ENCODE results near the gene FAM184B. TPM values are rescaled to one million over a fixed set of nuclear protein-coding genes. Genes with fewer than 3 reads are reported as not detected.
"Not testable (repeated sequence)": the region's sequence is repeated elsewhere in the genome, so short reads cannot be mapped to it uniquely, and the experiment has no call there.

FAM184B gene
- total RNA-seq, 1 donor from 2014 or later: not detected

GRCh38 chr4:17726911-17727310 lies 54.5 kb downstream of the FAM184B start:
- H3K27me3 Mint-ChIP-seq (ENCODE audit: insufficient read depth): no peaks in the 10 kb centered on the region
- intact Hi-C loops (cut with micrococcal nuclease): no loop called here
- H3K4me3 Mint-ChIP-seq: no peak overlapping the region
- H3K4me1 Mint-ChIP-seq (ENCODE audit: low read depth): no peaks in the 10 kb centered on the region
- H3K27ac Mint-ChIP-seq: no peak overlapping the region
- H3K9me3 Mint-ChIP-seq: peaks cover 4% of the 10 kb centered on the region
- DNase-seq (ENCODE audit: low spot score): no peak
- no peaks in the 10 kb centered on the region for H3K36me3 Mint-ChIP-seq (ENCODE audit: low read depth)

- Mint-ChIP-seq H3K36me3 (ENCODE audit: low read depth) (no peaks in the 10 kb centered on the region), H3K27me3 (ENCODE audit: insufficient read depth) (no peaks in the 10 kb centered on the region), H3K27ac (no peak overlapping the region), H3K4me3 (no peak overlapping the region), H3K4me1 (ENCODE audit: low read depth) (no peaks in the 10 kb centered on the region), H3K9me3 (peaks cover 4% of the 10 kb centered on the region)
- DNase-seq (ENCODE audit: low spot score): no peak
- intact Hi-C loops (cut with micrococcal nuclease): no loop called here
These were observed 57.8 kb downstream of the FAM184B start for GRCh38 chr4:17723648-17724047.

- Mint-ChIP-seq H3K27ac (no peak overlapping the region), H3K9me3 (peaks cover 2% of the 10 kb centered on the region), H3K4me1 (ENCODE audit: low read depth) (no peaks in the 10 kb centered on the region), H3K27me3 (ENCODE audit: insufficient read depth) (no peaks in the 10 kb centered on the region), H3K4me3 (no peak overlapping the region), H3K36me3 (ENCODE audit: low read depth) (no peaks in the 10 kb centered on the region)
- no peak for DNase-seq (ENCODE audit: low spot score)
- intact Hi-C loops (cut with micrococcal nuclease): no loop called here
These were observed 59.1 kb downstream of the FAM184B start for GRCh38 chr4:17722356-17722700.

GRCh38 chr4:17721496-17722355 lies 59.7 kb downstream of the FAM184B start:
- peaks cover 1% of the 10 kb centered on the region for H3K27me3 Mint-ChIP-seq (ENCODE audit: insufficient read depth)

GRCh38 chr4:17719106-17719505 lies 62.3 kb downstream of the FAM184B start:
- no peak for DNase-seq (ENCODE audit: low spot score)
- intact Hi-C loops (cut with micrococcal nuclease): no loop called here
- Mint-ChIP-seq H3K27me3 (ENCODE audit: insufficient read depth) (peaks cover 1% of the 10 kb centered on the region), H3K4me1 (ENCODE audit: low read depth) (no peaks in the 10 kb centered on the region), H3K27ac (no peak overlapping the region), H3K36me3 (ENCODE audit: low read depth) (no peaks in the 10 kb centered on the region), H3K4me3 (no peak overlapping the region), H3K9me3 (no peaks in the 10 kb centered on the region)

More at GRCh38 chr4:17721496-17722355, 59.7 kb downstream of the FAM184B start:
- H3K4me3 Mint-ChIP-seq: no peak overlapping the region
- H3K36me3 Mint-ChIP-seq (ENCODE audit: low read depth): no peaks in the 10 kb centered on the region
- no peaks in the 10 kb centered on the region for H3K9me3 Mint-ChIP-seq
- H3K4me1 Mint-ChIP-seq (ENCODE audit: low read depth): no peaks in the 10 kb centered on the region
- H3K27ac Mint-ChIP-seq: no peak overlapping the region
- intact Hi-C loops (cut with micrococcal nuclease): no loop called here
- no peak for DNase-seq (ENCODE audit: low spot score)

- H3K4me3 Mint-ChIP-seq: no peak overlapping the region
- H3K27me3 Mint-ChIP-seq (ENCODE audit: insufficient read depth): peaks cover 1% of the 10 kb centered on the region
- no peak overlapping the region for H3K27ac Mint-ChIP-seq
- H3K9me3 Mint-ChIP-seq: no peaks in the 10 kb centered on the region
- intact Hi-C loops (cut with micrococcal nuclease): no loop called here
- H3K36me3 Mint-ChIP-seq (ENCODE audit: low read depth): no peaks in the 10 kb centered on the region
- H3K4me1 Mint-ChIP-seq (ENCODE audit: low read depth): no peaks in the 10 kb centered on the region
- DNase-seq (ENCODE audit: low spot score): no peak
These were observed 63.0 kb downstream of the FAM184B start for GRCh38 chr4:17718471-17718870.

- DNase-seq (ENCODE audit: low spot score): no peak
- H3K9me3 Mint-ChIP-seq: no peaks in the 10 kb centered on the region
- H3K27ac Mint-ChIP-seq: no peak overlapping the region
- peaks cover 1% of the 10 kb centered on the region for H3K27me3 Mint-ChIP-seq (ENCODE audit: insufficient read depth)
- no peak overlapping the region for H3K4me3 Mint-ChIP-seq
- no peaks in the 10 kb centered on the region for H3K4me1 Mint-ChIP-seq (ENCODE audit: low read depth)
- H3K36me3 Mint-ChIP-seq (ENCODE audit: low read depth): no peaks in the 10 kb centered on the region
- intact Hi-C loops (cut with micrococcal nuclease): no loop called here
These were observed 64.1 kb downstream of the FAM184B start for GRCh38 chr4:17717301-17717700.

GRCh38 chr4:17715511-17715910 lies 65.9 kb downstream of the FAM184B start:
- Mint-ChIP-seq H3K4me3 (no peak overlapping the region), H3K9me3 (no peaks in the 10 kb centered on the region), H3K27ac (no peak overlapping the region), H3K27me3 (ENCODE audit: insufficient read depth) (peaks cover 1% of the 10 kb centered on the region), H3K4me1 (ENCODE audit: low read depth) (no peaks in the 10 kb centered on the region), H3K36me3 (ENCODE audit: low read depth) (no peaks in the 10 kb centered on the region)
- intact Hi-C loops (cut with micrococcal nuclease): no loop called here
- no peak for DNase-seq (ENCODE audit: low spot score)

- intact Hi-C loops (cut with micrococcal nuclease): no loop called here
These were observed 67.6 kb downstream of the FAM184B start for GRCh38 chr4:17713779-17714178.

GRCh38 chr4:17712166-17712565 lies 69.3 kb downstream of the FAM184B start:
- no peak overlapping the region for H3K4me3 Mint-ChIP-seq
- intact Hi-C loops (cut with micrococcal nuclease): no loop called here

More at GRCh38 chr4:17713779-17714178, 67.6 kb downstream of the FAM184B start:
- no peak for DNase-seq (ENCODE audit: low spot score)
- Mint-ChIP-seq H3K27me3 (ENCODE audit: insufficient read depth) (peaks cover 1% of the 10 kb centered on the region), H3K4me3 (no peak overlapping the region), H3K9me3 (no peaks in the 10 kb centered on the region), H3K27ac (no peak overlapping the region), H3K36me3 (ENCODE audit: low read depth) (no peaks in the 10 kb centered on the region), H3K4me1 (ENCODE audit: low read depth) (no peaks in the 10 kb centered on the region)

GRCh38 chr4:17711206-17711605 lies 70.2 kb downstream of the FAM184B start:
- intact Hi-C loops (cut with micrococcal nuclease): not testable (repeated sequence)

More at GRCh38 chr4:17712166-17712565, 69.3 kb downstream of the FAM184B start:
- Mint-ChIP-seq H3K27me3 (ENCODE audit: insufficient read depth) (peaks cover under 1% of the 10 kb centered on the region), H3K9me3 (no peaks in the 10 kb centered on the region), H3K4me1 (ENCODE audit: low read depth) (no peaks in the 10 kb centered on the region), H3K27ac (no peak overlapping the region), H3K36me3 (ENCODE audit: low read depth) (no peaks in the 10 kb centered on the region)
- DNase-seq (ENCODE audit: low spot score): no peak

GRCh38 chr4:17709763-17710068 lies 71.7 kb downstream of the FAM184B start:
- DNase-seq (ENCODE audit: low spot score): no peak
- Mint-ChIP-seq H3K4me3 (no peak overlapping the region), H3K36me3 (ENCODE audit: low read depth) (no peaks in the 10 kb centered on the region), H3K27me3 (ENCODE audit: insufficient read depth) (no peaks in the 10 kb centered on the region), H3K9me3 (no peaks in the 10 kb centered on the region), H3K4me1 (ENCODE audit: low read depth) (no peaks in the 10 kb centered on the region), H3K27ac (no peak overlapping the region)
- intact Hi-C loops (cut with micrococcal nuclease): no loop called here

More at GRCh38 chr4:17711206-17711605, 70.2 kb downstream of the FAM184B start:
- DNase-seq (ENCODE audit: low spot score); H3K4me1 Mint-ChIP-seq (ENCODE audit: low read depth); H3K27me3 Mint-ChIP-seq (ENCODE audit: insufficient read depth); H3K9me3 Mint-ChIP-seq; H3K36me3 Mint-ChIP-seq (ENCODE audit: low read depth); H3K27ac Mint-ChIP-seq; H3K4me3 Mint-ChIP-seq: not testable (repeated sequence)

GRCh38 chr4:17708992-17709762 lies 72.2 kb downstream of the FAM184B start:
- Mint-ChIP-seq H3K36me3 (ENCODE audit: low read depth) (no peaks in the 10 kb centered on the region), H3K9me3 (no peaks in the 10 kb centered on the region), H3K4me1 (ENCODE audit: low read depth) (no peaks in the 10 kb centered on the region), H3K4me3 (no peak overlapping the region), H3K27me3 (ENCODE audit: insufficient read depth) (no peaks in the 10 kb centered on the region), H3K27ac (no peak overlapping the region)
- intact Hi-C loops (cut with micrococcal nuclease): no loop called here
- no peak for DNase-seq (ENCODE audit: low spot score)
